ENCODE data around the gene CCDC194. TPM values are rescaled to one million over a fixed set of nuclear protein-coding genes. Genes with fewer than 3 reads are reported as not detected.

CCDC194 gene
- total and polyA plus RNA-seq, 8 donors = not detected

GRCh38 chr19:17405250-17406045 lies 11.5 kb upstream of the CCDC194 start, which contains the start of gene BST2:
TSS of gene BST2 (minus strand) at chr19:17405630. CDS start at chr19:17405575, 55 bp downstream.
- TF ChIP-seq EP300 (IDR thresholded peaks at IDR 0.05) = no peak
- TF ChIP-seq CTCF (IDR thresholded peaks at IDR 0.05) = no peak
- TF ChIP-seq POLR2A (IDR thresholded peaks at IDR 0.05) = no peak
- peak; percentile 20 to 73 (median 31) for TF ChIP-seq POLR2AphosphoS5 (IDR thresholded peaks at IDR 0.05)
- peaks cover 0 to 8% (median 0%) of the 10 kb centered on the region in 3 donors for H3K27me3 ChIP-seq
- peaks cover 0 to 23% (median 12%) of the 10 kb centered on the region in 4 donors for H3K36me3 ChIP-seq
- H3K9me3 ChIP-seq = no peaks in the 10 kb centered on the region
- intact Hi-C loops (cut with DNase I; ENCODE audit: low total_unique reads) = no loop called here
- peak within 1 kb of the TSS; percentile 77 to 91 (median 86) for H3K27ac ChIP-seq
- H3K4me3 ChIP-seq = peak within 1 kb of the TSS; percentile 37 to 61 (median 48)
- WGBS, 5 donors = 54 to 71% (median 58%) methylated on average over 14 to 18 of the region's 18 CpGs
- peaks cover 20 to 49% (median 41%) of the 10 kb centered on the region in 4 donors for H3K4me1 ChIP-seq
- DNase-seq = peak; percentile 64 to 82

GRCh38 chr19:17404621-17405249 lies 10.7 kb upstream of the CCDC194 start:
- TF ChIP-seq POLR2A (IDR thresholded peaks at IDR 0.05) = no peak
- TF ChIP-seq EP300 (IDR thresholded peaks at IDR 0.05) = no peak
- no peak for TF ChIP-seq CTCF (IDR thresholded peaks at IDR 0.05)
- no peak for TF ChIP-seq POLR2AphosphoS5 (IDR thresholded peaks at IDR 0.05)
- peaks cover 0 to 30% (median 19%) of the 10 kb centered on the region in 4 donors for H3K36me3 ChIP-seq
- peak overlapping the region; percentile 39 to 91 (median 86) for H3K27ac ChIP-seq
- peaks cover 20 to 49% (median 41%) of the 10 kb centered on the region in 4 donors for H3K4me1 ChIP-seq
- 61 to 81% (median 74%) methylated on average over 7 of the region's 7 CpGs for WGBS, 5 donors
- H3K27me3 ChIP-seq = peaks cover 0 to 8% (median 0%) of the 10 kb centered on the region in 3 donors
- intact Hi-C loops (cut with DNase I; ENCODE audit: low total_unique reads) = no loop called here
- DNase-seq = no peak
- H3K4me3 ChIP-seq = peak overlapping the region; percentile 37 to 61 (median 48)
- no peaks in the 10 kb centered on the region for H3K9me3 ChIP-seq

DNA sequence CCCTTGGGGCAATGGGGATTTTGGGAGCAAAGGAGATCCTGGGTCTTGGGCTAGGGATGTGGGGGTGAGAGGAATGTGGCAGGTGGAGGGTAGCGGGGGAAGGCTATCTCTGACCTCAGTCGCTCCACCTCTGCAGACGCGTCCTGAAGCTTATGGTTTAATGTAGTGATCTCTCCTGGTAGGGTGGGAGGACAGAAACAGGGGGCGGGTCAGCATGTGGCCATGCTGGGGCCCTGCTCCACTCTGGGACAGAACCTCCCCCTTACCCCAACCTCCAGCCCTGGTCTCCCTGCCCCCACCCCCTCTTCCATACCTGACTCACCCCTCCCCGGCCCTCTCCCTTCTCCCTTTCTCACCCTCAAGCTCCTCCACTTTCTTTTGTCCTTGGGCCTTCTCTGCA lies 10.0 kb upstream of the CCDC194 start:
- DNase-seq = no peak
- WGBS, 5 donors = 66 to 88% (median 79%) methylated on average over 2 to 6 of the region's 6 CpGs
- H3K27ac ChIP-seq = peak overlapping the region in 4 of 5 donors; percentile 82 to 91 (median 87)
- no peaks in the 10 kb centered on the region for H3K9me3 ChIP-seq
- intact Hi-C loops (cut with DNase I; ENCODE audit: low total_unique reads) = no loop called here
- H3K36me3 ChIP-seq = peaks cover 0 to 38% (median 26%) of the 10 kb centered on the region in 4 donors
- peak overlapping the region; percentile 37 to 61 (median 48) for H3K4me3 ChIP-seq
- H3K4me1 ChIP-seq = peaks cover 20 to 49% (median 41%) of the 10 kb centered on the region in 4 donors
- no peak for TF ChIP-seq EP300 (IDR thresholded peaks at IDR 0.05)
- peaks cover 0 to 8% (median 0%) of the 10 kb centered on the region in 3 donors for H3K27me3 ChIP-seq

DNA sequence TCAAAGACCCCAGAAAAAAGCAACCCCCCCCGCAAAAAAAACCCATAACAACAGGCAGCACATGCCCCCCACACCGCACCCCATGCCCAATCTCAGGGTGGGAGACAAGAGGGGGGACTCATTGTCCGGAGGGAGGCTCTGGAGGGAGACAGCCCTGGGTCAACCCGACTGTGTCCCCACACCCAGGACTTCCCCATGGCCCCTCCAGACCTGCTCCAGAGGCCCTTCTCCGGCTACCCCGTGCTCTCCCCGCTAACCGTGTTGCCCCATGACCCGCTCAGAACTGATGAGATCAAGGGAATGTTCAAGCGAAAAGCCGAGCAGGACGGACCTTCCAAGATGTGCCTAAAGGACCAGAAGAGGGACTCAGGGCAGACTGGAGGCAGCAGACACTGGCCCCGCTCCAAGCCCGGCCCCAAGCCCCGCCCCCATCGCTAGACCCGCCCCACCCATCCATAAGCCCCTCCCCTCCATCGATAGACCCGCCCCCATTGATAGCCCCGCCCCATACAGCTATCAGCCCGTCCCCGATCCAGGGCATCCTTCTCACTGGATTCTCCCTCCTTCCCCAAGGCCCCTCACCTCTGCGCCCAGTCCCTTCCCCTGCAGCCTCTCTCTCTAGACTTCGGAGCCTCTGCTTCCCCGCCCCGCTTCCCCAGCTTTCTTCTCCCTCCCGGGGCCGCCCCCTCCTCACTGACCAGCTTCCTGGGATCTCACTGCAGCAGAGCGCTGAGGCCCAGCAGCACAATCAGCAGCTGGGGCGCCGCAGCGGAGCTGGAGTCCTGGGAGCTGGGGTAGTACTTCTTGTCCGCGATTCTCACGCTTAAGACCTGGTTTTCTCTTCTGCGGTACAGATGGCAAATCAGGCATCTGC lies 9.2 kb upstream of the CCDC194 start:
- no peak for TF ChIP-seq POLR2A (IDR thresholded peaks at IDR 0.05)
- no peak for TF ChIP-seq CTCF (IDR thresholded peaks at IDR 0.05)
- TF ChIP-seq POLR2AphosphoS5 (IDR thresholded peaks at IDR 0.05) = no peak
- TF ChIP-seq EP300 (IDR thresholded peaks at IDR 0.05) = no peak
- H3K4me1 ChIP-seq = peaks cover 20 to 49% (median 41%) of the 10 kb centered on the region in 4 donors
- intact Hi-C loops (cut with DNase I; ENCODE audit: low total_unique reads) = no loop called here
- peaks cover 0 to 45% (median 30%) of the 10 kb centered on the region in 4 donors for H3K36me3 ChIP-seq
- WGBS, 5 donors = 41 to 59% (median 46%) methylated on average over 24 to 35 of the region's 36 CpGs
- peaks cover 0 to 8% (median 0%) of the 10 kb centered on the region in 3 donors for H3K27me3 ChIP-seq
- H3K4me3 ChIP-seq = peak overlapping the region; percentile 37 to 61 (median 48)
- H3K9me3 ChIP-seq = no peaks in the 10 kb centered on the region
- H3K27ac ChIP-seq = peak overlapping the region in 3 of 5 donors; percentile 86 to 91 (median 88)
- DNase-seq = peak in 1 of 2 donors; percentile 51

All from stomach (tissue), 9 donors.